ENCODE measurements around the gene HLCS. TPM values are rescaled to one million over a fixed set of nuclear protein-coding genes. Genes with fewer than 3 reads are reported as not detected.

The HLCS gene
- total and polyA plus RNA-seq, 2 donors (not counting 3 experiments of a cell fraction or from before 2014, with no cell fraction given), result 6.7 to 17.2 TPM

GRCh38 chr21:36850372-36850771, 116.1 kb downstream of the HLCS start:
- DNase-seq (ENCODE audit: low read depth, low spot score), result no peak
- dilution Hi-C loops (cut with MboI; ENCODE audit: extremely low pct_ligation_motif_present, low sequenced_read_pairs), result no loop called here
- Histone ChIP-seq H3K9me1 (replicated peaks; ENCODE audit: control insufficient read depth, extremely low read depth, insufficient read depth, low read length) (no peaks in the 10 kb centered on the region), H2AFZ (ENCODE audit: low read depth, low read length) (no peak overlapping the region), H3K79me2 (ENCODE audit: control insufficient read depth, insufficient read depth, low read length) (no peaks in the 10 kb centered on the region), H3K4me3 (replicated peaks in 1 of 3; ENCODE audit: insufficient read depth in 1 of 3, low read depth in 1 of 3, low read length in 3 of 3) (no peak overlapping the region), H3K4me1 (ENCODE audit: control insufficient read depth, extremely low read depth, insufficient read depth, low read length) (peaks cover 19% of the 10 kb centered on the region), H3K9ac (replicated peaks; ENCODE audit: extremely low read depth, insufficient read depth, low read length) (no peak overlapping the region), H4K20me1 (replicated peaks; ENCODE audit: control insufficient read depth, extremely low read depth, insufficient read depth, low read length) (no peaks in the 10 kb centered on the region), H3K27ac (ENCODE audit: insufficient read depth, low read depth, low read length) (no peak overlapping the region), H3K36me3 (ENCODE audit: control insufficient read depth in 2 of 2, extremely low read depth in 1 of 2, insufficient read depth in 2 of 2, low read length in 2 of 2) (no peaks in the 10 kb centered on the region), H3K9me3 (replicated peaks; ENCODE audit: control insufficient read depth, insufficient read depth, low read length) (no peaks in the 10 kb centered on the region), H3K4me2 (ENCODE audit: insufficient read depth, low read length) (no peak overlapping the region), H3K27me3 (ENCODE audit: control insufficient read depth in 2 of 2, insufficient read depth in 2 of 2, low read length in 2 of 2) (no peaks in the 10 kb centered on the region)
- BruUV-seq (replicated peaks), result no TSS peak
- intact Hi-C loops (cut with micrococcal nuclease), result loop anchor here (5.0 kb wide), 1 partner anchor 153 kb away; the partner anchor contains the start of gene SIM2
- ChIA-PET POLR2A (no interaction called here), CTCF (interaction anchor here (1.9 to 2.2 kb wide), 2 partner anchors 67 to 220 kb away, joined by 6 to 7 read pairs; no protein-coding TSS in a partner anchor)
- no peak for TF ChIP-seq POLR2A (IDR thresholded peaks at IDR 0.05; ENCODE audit: low read depth, low read length)
- no peak for TF ChIP-seq JUN (IDR thresholded peaks at IDR 0.05; ENCODE audit: borderline replicate concordance, insufficient read depth, insufficient read length, low read depth)
- TF ChIP-seq EZH2 (IDR thresholded peaks at IDR 0.05; ENCODE audit: borderline replicate concordance, low read depth, low read length, severe bottlenecking), result no peak
- no peak for TF ChIP-seq MAX (IDR thresholded peaks at IDR 0.05; ENCODE audit: insufficient read depth, insufficient read length)
- no peak for TF ChIP-seq GATA2 (IDR thresholded peaks at IDR 0.05; ENCODE audit: insufficient read depth, insufficient read length, low read depth, low read length)
- no peak for TF ChIP-seq MYC (IDR thresholded peaks at IDR 0.05; ENCODE audit: low read depth, low read length)
- TF ChIP-seq, protein P1, sequence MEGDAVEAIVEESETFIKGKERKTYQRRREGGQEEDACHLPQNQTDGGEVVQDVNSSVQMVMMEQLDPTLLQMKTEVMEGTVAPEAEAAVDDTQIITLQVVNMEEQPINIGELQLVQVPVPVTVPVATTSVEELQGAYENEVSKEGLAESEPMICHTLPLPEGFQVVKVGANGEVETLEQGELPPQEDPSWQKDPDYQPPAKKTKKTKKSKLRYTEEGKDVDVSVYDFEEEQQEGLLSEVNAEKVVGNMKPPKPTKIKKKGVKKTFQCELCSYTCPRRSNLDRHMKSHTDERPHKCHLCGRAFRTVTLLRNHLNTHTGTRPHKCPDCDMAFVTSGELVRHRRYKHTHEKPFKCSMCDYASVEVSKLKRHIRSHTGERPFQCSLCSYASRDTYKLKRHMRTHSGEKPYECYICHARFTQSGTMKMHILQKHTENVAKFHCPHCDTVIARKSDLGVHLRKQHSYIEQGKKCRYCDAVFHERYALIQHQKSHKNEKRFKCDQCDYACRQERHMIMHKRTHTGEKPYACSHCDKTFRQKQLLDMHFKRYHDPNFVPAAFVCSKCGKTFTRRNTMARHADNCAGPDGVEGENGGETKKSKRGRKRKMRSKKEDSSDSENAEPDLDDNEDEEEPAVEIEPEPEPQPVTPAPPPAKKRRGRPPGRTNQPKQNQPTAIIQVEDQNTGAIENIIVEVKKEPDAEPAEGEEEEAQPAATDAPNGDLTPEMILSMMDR (IDR thresholded peaks at IDR 0.05; ENCODE audit: extremely low read depth in 1 of 2, insufficient read depth in 1 of 2, low read depth in 1 of 2, low read length in 2 of 2), result no peak
- no peak for TF ChIP-seq POLR2AphosphoS5 (IDR thresholded peaks at IDR 0.05; ENCODE audit: insufficient read depth, low read depth, low read length)
- no peak for FAIRE-seq

All from endothelial cell of umbilical vein (primary cell).